Activated CD8-positive, alpha-beta memory T cell treated with anti-CD3 and anti-CD28 coated beads, Interleukin-2, amount 10 ng/mL, durations not matched to agents 7 days and 5 days (primary cell): ENCODE measurements around the gene PRRT1B. TPM values are rescaled to one million over a fixed set of nuclear protein-coding genes. Genes with fewer than 3 reads are reported as not detected.
A peak's percentile ranks its signal among the peaks of the same experiment; 100 is the strongest.

Experiments used
- ATAC-seq: fragments of 150-1000 bp; cut with Tn5 transposase; one replicate; pipeline ENCODE4 v1.10.0; 2021; ENCODE audit warnings: moderate library complexity
- CTCF ChIA-PET: fragments of 350-600 bp; sonication (Branson Sonifier 250); formaldehyde crosslinking; loops from one replicate; lab custom pipeline; 2021; ENCODE audit warnings: antibody characterized with exemption; lab: Charles Lee
- DNase-seq: peaks from one replicate; pipeline ENCODE4 v3.0.0-alpha.2; 2020
- H3K27ac Mint-ChIP-seq: one replicate; pipeline ENCODE4 v1.8.0; 2021; ENCODE audit warnings: mild to moderate bottlenecking, mixed read lengths
- H3K27me3 Mint-ChIP-seq: one replicate; pipeline ENCODE4 v1.8.0; 2021; ENCODE audit warnings: mixed read lengths
- H3K36me3 Mint-ChIP-seq: one replicate; pipeline ENCODE4 v1.8.0; 2021; ENCODE audit warnings: mild to moderate bottlenecking, mixed read lengths
- H3K4me1 Mint-ChIP-seq: one replicate; pipeline ENCODE4 v1.8.0; 2021; ENCODE audit warnings: mixed read lengths
- H3K4me3 Mint-ChIP-seq: one replicate; pipeline ENCODE4 v1.8.0; 2021; ENCODE audit warnings: mild to moderate bottlenecking, moderate library complexity, mixed read lengths
- H3K9me3 Mint-ChIP-seq: one replicate; pipeline ENCODE4 v1.8.0; 2022; ENCODE audit warnings: low read depth, mixed read lengths
- total RNA-seq, 2 experiments: library from RNA; stranded (reverse); gene quantifications; one replicate each; pipeline ENCODE4 v1.2.3, GENCODE V29; 2021

PRRT1B gene
- total RNA-seq, 2 experiments from 2014 or later, result not detected

DNA sequence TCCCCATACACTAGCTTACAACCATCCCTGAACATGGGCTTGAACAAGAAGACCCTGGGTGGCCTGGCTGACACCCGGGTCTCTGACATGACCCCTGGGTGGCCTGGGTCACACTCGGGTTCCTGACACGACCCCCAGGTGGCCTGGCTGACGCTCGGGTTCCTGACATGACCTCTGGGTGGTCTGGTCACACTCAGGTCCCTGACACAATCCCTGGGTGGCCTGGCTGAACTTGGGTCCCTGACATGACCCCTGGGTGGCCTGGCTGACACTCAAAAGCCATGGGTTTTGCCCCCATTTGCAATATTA lies 38.0 kb downstream of the PRRT1B start:
- DNase-seq (no peak), ATAC-seq (no peak)
- Mint-ChIP-seq H3K9me3 (no peaks in the 10 kb centered on the region), H3K4me3 (no peak overlapping the region), H3K36me3 (peaks cover 50% of the 10 kb centered on the region), H3K4me1 (peaks cover 54% of the 10 kb centered on the region), H3K27me3 (no peaks in the 10 kb centered on the region), H3K27ac (peak overlapping the region; percentile 56)
- CTCF ChIA-PET, result no interaction called here

DNA sequence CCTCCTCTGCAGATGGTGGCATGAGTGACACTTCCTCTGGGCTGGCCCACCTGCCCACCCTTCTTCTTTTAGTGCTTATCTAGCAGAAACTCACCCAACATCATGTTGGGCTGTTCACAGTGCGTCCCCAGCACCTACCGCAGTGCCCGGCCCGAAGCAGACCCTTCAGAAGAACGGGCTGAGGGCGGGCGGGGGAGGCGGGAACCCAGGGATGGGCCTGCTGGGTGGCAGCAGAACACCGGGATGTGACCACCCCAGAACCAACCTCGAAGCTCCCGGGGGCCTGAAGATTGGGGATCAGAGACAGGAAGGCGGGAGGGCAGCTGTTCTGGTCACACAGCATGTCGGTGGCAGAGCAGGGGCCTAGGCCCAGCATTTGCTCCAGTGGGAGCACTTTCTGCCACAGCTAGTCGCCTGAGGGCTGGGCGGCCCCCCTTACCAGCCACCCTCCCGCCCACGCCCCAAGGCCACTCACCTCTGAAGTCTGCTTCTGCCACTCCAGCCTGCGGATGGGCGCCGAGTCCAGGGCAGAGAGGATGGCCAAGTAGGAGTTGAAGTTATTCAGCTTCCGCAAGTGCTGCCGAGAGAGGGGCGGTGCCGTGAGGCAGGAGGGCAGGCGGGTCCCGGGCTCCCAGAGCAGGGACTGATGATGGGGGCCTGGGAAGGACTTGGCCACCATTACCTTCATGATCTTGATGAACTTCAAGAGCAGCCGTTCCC lies 38.7 kb downstream of the PRRT1B start:
- H3K27me3 Mint-ChIP-seq, result no peaks in the 10 kb centered on the region
- no peak for ATAC-seq
- H3K4me3 Mint-ChIP-seq, result no peak overlapping the region
- no peaks in the 10 kb centered on the region for H3K9me3 Mint-ChIP-seq
- DNase-seq, result no peak
- H3K4me1 Mint-ChIP-seq, result peaks cover 48% of the 10 kb centered on the region
- CTCF ChIA-PET, result interaction anchor here (1.3 to 1.9 kb wide), 2 partner anchors 50 to 234 kb away, joined by 3 to 7 read pairs; no protein-coding TSS in a partner anchor
- peak overlapping the region; percentile 92 for H3K27ac Mint-ChIP-seq
- H3K36me3 Mint-ChIP-seq, result peaks cover 45% of the 10 kb centered on the region

DNA sequence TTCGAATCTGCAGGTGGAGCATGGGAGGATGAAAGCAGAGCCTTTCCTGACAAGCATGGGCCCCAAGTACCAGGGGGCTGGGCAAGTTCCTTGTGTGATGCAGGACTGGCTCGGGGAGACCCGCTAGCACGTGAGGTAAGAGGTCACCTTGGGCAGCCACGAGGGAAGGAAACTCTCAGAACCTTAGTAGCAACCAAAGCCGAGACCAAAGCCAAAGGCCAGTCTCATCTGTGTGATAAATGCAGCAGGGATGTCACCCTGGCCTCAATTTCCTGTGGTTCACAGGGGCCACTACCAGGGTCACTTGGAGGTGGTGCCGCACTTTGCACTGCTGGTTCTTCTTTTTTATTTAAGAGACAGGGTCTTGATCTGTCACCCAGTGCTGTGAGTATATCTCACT lies 39.5 kb downstream of the PRRT1B start:
- Mint-ChIP-seq H3K36me3 (peaks cover 41% of the 10 kb centered on the region), H3K27me3 (no peaks in the 10 kb centered on the region)

DNA sequence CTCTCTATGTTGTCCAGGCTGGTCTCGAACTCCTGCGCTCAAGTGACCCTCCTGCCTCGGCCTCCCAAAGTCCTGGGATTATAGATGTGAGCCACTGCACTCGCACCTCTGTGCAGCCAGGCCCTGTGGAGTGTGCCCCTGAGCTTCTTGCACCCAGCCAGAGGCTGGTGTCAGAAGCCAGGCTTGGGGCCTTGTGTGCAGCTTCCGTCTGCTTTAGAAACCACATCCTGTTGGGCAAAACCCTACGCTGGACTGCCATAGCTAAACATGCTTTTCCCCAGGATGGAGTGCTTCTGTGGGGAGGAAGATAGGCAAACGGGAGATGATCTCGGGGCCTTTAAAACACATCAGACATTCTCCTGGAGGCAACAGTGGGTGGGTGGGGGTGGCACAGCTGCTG lies 40.1 kb downstream of the PRRT1B start:
- CTCF ChIA-PET, result interaction anchor here (0.8 to 1.9 kb wide), 14 partner anchors 43 to 235 kb away, joined by 3 to 15 read pairs (median 4); partner anchors contain the start of genes POMT1 and RAPGEF1
- Mint-ChIP-seq H3K27me3 (no peaks in the 10 kb centered on the region), H3K4me3 (peak overlapping the region; percentile 28), H3K36me3 (peaks cover 42% of the 10 kb centered on the region), H3K4me1 (peaks cover 51% of the 10 kb centered on the region), H3K9me3 (no peaks in the 10 kb centered on the region), H3K27ac (peak overlapping the region; percentile 92)
- peak; percentile 85 for DNase-seq
- peak; percentile 84 for ATAC-seq

More for the DNA sequence above, 39.5 kb downstream of the PRRT1B start:
- CTCF ChIA-PET, result interaction anchor here (0.8 to 1.9 kb wide), 14 partner anchors 44 to 235 kb away, joined by 3 to 15 read pairs (median 4); partner anchors contain the start of genes POMT1 and RAPGEF1
- Mint-ChIP-seq H3K27ac (peak overlapping the region; percentile 92), H3K9me3 (no peaks in the 10 kb centered on the region), H3K4me3 (peak overlapping the region; percentile 28), H3K4me1 (peaks cover 48% of the 10 kb centered on the region)
- peak; percentile 64 for DNase-seq
- ATAC-seq, result no peak

DNA sequence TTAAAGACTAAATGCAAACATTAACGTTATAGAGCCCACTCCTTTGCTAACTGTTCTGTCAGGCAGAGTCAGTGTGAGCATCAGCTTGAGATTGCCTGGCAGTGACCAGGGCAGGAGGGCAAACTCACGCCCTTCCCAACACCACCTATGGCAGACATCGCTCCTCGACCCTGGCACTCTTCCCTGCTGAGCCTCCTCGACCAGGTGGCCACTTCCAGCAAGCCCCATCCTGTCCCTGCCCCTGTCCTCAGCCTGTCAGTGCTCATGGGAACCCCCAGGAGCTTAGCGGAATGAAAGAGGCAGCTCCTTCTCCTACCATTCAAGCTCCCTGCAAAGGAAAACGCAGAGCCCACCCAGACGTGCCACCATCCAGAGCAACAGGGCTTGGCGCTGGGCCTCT lies 42.0 kb downstream of the PRRT1B start:
- peaks cover 42% of the 10 kb centered on the region for H3K36me3 Mint-ChIP-seq
- H3K27ac Mint-ChIP-seq, result peak overlapping the region; percentile 57
- peaks cover 69% of the 10 kb centered on the region for H3K4me1 Mint-ChIP-seq
- ATAC-seq (no peak), DNase-seq (no peak)
- no peak overlapping the region for H3K4me3 Mint-ChIP-seq
- no peaks in the 10 kb centered on the region for H3K27me3 Mint-ChIP-seq
- H3K9me3 Mint-ChIP-seq, result no peaks in the 10 kb centered on the region
- CTCF ChIA-PET, result interaction anchor here (1.0 to 8.2 kb wide), 2 partner anchors 48 to 151 kb away, joined by 3 to 208 read pairs; partner anchors contain the start of gene RAPGEF1

DNA sequence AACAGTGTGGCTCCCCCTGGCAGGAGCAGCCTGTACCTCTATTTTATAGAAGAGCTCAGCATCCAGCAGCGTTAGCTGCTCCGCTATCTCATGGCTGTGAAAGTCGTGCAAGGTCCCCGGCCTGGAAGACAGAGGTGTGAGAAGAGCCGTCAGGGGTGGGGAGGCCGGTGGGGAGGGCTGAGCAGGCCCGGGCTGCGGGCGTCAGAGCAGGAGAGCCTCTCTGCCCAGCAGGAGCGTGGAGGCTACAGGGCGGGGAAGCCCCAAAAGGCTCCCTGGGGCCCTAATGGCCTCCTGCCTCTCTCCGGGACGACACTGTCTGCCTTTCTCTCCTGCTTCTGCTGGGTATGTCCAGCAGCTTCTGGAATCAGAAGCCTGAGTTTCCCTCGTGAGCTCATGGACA lies 42.6 kb downstream of the PRRT1B start:
- no peak overlapping the region for H3K4me3 Mint-ChIP-seq
- no peaks in the 10 kb centered on the region for H3K9me3 Mint-ChIP-seq
- H3K27ac Mint-ChIP-seq, result no peak overlapping the region
- peaks cover 69% of the 10 kb centered on the region for H3K4me1 Mint-ChIP-seq
- ATAC-seq (no peak), DNase-seq (no peak)
- CTCF ChIA-PET, result interaction anchor here (1.0 to 8.2 kb wide), 2 partner anchors 48 to 151 kb away, joined by 3 to 208 read pairs; partner anchors contain the start of gene RAPGEF1
- no peaks in the 10 kb centered on the region for H3K27me3 Mint-ChIP-seq
- H3K36me3 Mint-ChIP-seq, result peaks cover 42% of the 10 kb centered on the region

DNA sequence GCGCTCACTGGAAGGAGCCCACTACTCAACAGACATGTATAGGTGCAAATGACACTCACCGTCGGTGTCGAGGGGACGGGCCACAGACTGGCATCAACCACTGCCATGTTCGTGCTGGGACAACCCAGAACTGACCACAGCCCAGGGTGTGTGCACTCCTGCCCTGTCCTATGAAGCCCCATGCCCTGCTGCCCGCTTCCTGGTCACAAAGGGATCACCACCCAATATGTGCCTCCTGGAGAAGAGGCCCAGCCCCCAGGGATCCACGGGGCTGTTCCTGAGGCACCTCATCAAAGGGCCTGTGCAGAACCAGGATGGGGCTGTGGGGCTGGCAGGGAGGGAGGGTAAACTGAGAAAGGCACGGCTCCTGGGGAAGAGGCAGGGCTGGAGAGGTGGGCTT lies 43.1 kb downstream of the PRRT1B start:
- no peaks in the 10 kb centered on the region for H3K27me3 Mint-ChIP-seq
- no peak overlapping the region for H3K4me3 Mint-ChIP-seq
- no peaks in the 10 kb centered on the region for H3K9me3 Mint-ChIP-seq
- peaks cover 68% of the 10 kb centered on the region for H3K4me1 Mint-ChIP-seq
- CTCF ChIA-PET, result interaction anchor here (1.0 to 8.2 kb wide), 2 partner anchors 47 to 150 kb away, joined by 3 to 208 read pairs; partner anchors contain the start of gene RAPGEF1
- no peak for DNase-seq
- no peak for ATAC-seq
- H3K36me3 Mint-ChIP-seq, result peaks cover 40% of the 10 kb centered on the region
- no peak overlapping the region for H3K27ac Mint-ChIP-seq

DNA sequence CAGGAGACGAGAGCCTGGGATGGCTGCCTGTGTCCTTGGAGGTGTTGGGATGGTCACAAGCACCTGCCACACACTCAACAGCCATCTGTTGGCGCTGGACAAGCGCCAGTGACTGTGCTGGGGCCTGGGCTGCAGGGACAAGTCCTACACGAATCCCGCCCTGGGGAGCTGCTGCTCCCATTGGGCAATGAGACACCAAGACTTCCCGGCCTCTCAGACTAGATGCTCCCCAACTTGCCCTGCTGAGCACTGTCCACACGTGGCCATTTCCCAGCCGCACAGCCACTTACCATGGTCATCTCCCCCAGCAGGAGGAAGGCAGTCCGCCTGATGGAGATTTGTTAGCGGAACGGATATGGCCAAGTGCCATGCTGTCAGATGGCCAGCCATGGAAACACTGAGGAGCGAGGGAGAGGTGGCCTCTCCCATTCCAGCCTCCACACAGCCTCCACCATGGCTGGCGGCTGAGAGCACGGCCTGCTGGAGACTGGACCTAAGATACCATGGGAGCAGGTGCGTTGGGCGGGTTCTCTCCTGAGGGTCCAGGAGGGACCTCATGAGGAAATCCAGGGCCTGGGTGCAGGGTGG lies 43.9 kb downstream of the PRRT1B start:
- DNase-seq, result no peak
- peak overlapping the region; percentile 40 for H3K27ac Mint-ChIP-seq
- no peak overlapping the region for H3K4me3 Mint-ChIP-seq
- peaks cover 37% of the 10 kb centered on the region for H3K36me3 Mint-ChIP-seq
- H3K4me1 Mint-ChIP-seq, result peaks cover 63% of the 10 kb centered on the region
- H3K9me3 Mint-ChIP-seq, result no peaks in the 10 kb centered on the region
- no peak for ATAC-seq
- CTCF ChIA-PET, result interaction anchor here (3.0 to 8.2 kb wide), 2 partner anchors 88 to 149 kb away, joined by 18 to 208 read pairs; partner anchors contain the start of gene RAPGEF1
- H3K27me3 Mint-ChIP-seq, result no peaks in the 10 kb centered on the region

DNA sequence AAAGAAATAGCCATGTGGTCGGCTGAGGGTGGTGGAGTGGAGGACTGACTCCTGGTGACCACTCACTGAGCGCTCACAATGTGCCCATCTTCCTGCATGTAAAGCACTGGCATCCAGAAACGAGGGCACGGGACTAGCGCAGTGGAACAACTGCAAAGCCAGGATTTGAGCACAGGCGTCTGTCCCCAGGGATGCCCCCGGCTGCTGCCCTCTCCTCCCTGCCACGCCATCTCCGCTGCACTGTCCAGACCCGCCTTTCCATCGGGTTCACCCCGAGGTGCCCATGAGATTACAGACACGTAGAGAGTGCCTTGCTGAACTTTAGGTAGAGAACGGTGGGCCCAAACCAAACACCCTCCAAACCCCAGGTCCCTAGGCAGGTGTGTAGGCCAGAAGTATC lies 44.7 kb downstream of the PRRT1B start:
- no peak for DNase-seq
- CTCF ChIA-PET, result interaction anchor here (0.7 to 8.2 kb wide), 8 partner anchors 11 to 168 kb away, joined by 3 to 208 read pairs (median 8); partner anchors contain the start of gene RAPGEF1
- Mint-ChIP-seq H3K9me3 (no peaks in the 10 kb centered on the region), H3K27ac (peak overlapping the region; percentile 85), H3K27me3 (no peaks in the 10 kb centered on the region), H3K4me3 (no peak overlapping the region), H3K4me1 (peaks cover 55% of the 10 kb centered on the region), H3K36me3 (peaks cover 32% of the 10 kb centered on the region)
- no peak for ATAC-seq

DNA sequence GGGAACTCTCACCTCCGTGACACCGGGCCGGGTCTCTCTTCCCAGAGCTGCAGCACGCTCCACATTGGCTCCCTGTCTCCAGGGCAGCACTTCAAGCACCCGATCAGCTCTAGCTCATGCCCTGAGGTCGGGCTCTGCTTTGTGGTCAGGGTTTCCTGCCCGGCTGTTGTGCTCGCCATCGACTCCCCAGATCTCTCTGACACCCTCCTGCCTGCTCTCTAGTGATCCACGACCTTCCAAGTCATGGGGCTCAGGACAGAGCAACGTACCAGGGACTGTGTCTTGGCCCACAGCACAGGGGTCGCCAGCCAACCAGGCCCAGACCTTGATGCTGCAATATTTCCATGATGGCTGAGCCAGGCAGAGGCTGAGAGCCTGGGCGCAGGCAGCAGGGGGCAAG lies 45.1 kb downstream of the PRRT1B start:
- Mint-ChIP-seq H3K27me3 (no peaks in the 10 kb centered on the region), H3K9me3 (no peaks in the 10 kb centered on the region), H3K36me3 (peaks cover 29% of the 10 kb centered on the region), H3K27ac (peak overlapping the region; percentile 85), H3K4me1 (peaks cover 51% of the 10 kb centered on the region), H3K4me3 (no peak overlapping the region)
- CTCF ChIA-PET, result interaction anchor here (0.7 to 8.2 kb wide), 11 partner anchors 12 to 168 kb away, joined by 3 to 208 read pairs (median 8); partner anchors contain the start of gene RAPGEF1
- DNase-seq, result peak; percentile 76
- peak; percentile 64 for ATAC-seq

DNA sequence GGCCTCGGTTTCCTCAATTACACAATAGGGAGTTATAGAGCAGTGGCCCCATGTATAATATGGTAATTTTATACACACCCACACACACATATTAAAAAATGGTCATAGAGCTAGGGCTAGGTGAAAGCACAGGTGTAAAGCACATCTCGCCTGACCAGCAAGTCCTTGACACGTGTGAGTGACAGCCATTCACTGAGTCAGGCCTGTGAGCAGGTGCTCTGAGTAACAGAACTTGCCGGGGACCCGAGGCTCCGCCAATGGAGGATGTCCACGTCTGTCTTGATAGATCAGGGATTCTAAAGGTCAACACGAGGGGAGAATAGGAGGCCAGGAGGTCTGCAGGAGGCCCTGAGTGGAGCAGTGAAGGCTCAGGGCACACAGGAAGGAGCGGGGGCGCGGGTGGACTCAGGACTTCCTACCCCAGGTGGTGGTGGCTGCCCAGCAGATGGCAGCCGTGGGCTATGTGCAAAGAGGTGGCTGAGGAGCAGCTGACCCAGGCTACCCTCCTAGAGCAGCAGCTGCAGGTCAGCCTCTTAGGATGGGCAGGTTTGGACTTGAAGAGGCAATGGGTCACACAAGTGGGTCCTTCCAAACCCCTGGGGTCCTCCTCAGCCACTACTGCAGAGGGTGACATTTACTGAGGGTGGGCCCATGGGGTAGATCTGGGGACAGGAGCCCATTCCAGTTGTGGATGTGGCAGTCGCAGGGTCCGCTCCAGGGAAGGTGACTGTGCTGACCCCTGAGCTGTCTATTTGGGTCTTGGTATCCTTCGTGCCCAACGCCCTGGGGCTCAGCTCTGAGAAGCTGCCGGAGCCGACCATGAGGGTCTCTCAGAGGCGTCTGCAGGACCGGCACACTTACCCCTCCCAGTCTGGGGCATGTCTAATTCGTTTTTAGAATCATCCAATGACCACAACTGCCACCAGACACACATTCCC lies 45.9 kb downstream of the PRRT1B start:
- Mint-ChIP-seq H3K9me3 (no peaks in the 10 kb centered on the region), H3K27me3 (no peaks in the 10 kb centered on the region), H3K36me3 (peaks cover 30% of the 10 kb centered on the region), H3K27ac (peak overlapping the region; percentile 85), H3K4me3 (no peak overlapping the region), H3K4me1 (peaks cover 44% of the 10 kb centered on the region)
- peak; percentile 89 for ATAC-seq
- DNase-seq, result peak; percentile 85
- CTCF ChIA-PET, result interaction anchor here (0.8 to 8.2 kb wide), 32 partner anchors 11 to 668 kb away, joined by 3 to 208 read pairs (median 5); partner anchors contain the start of gene RAPGEF1

DNA sequence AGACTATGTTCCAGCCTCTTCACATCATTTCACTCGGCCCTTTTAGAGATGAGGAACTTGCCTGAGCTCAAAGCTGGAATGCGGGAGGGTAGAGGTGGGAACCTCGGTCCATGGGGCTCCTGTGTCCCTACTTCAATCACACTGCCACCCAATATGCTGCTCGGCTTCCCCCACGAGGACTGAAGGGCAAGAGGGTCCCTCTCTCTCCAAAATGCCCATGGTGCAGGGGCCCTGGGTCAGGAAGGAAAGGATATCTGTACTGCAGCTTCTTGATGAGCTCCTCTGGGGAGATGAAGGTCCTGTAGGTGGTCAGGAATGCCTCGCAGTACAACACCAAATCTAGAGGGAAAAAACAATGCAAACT lies 46.5 kb downstream of the PRRT1B start:
- CTCF ChIA-PET, result interaction anchor here (0.6 to 8.2 kb wide), 32 partner anchors 11 to 668 kb away, joined by 3 to 208 read pairs (median 5); partner anchors contain the start of gene RAPGEF1
- Mint-ChIP-seq H3K4me3 (no peak overlapping the region), H3K9me3 (no peaks in the 10 kb centered on the region), H3K36me3 (peaks cover 26% of the 10 kb centered on the region), H3K27ac (peak overlapping the region; percentile 55), H3K4me1 (peaks cover 37% of the 10 kb centered on the region), H3K27me3 (no peaks in the 10 kb centered on the region)
- DNase-seq, result no peak
- ATAC-seq, result no peak
